ENCODE measurements around the gene EPHA6. TPM values are rescaled to one million over a fixed set of nuclear protein-coding genes. Genes with fewer than 3 reads are reported as not detected.
A peak's percentile ranks its signal among the peaks of the same experiment; 100 is the strongest.

EPHA6 gene
- not detected for total RNA-seq

GRCh38 chr3:96813820-96814650 is at the start of gene EPHA6:
EPHA6 (plus strand) TSS chr3:96814594.
- DNase-seq = peak in 1 of 2 donors; percentile 9
- in situ Hi-C loops (cut with MboI; ENCODE audit: low sequenced_read_pairs in 4 of 4) = no loop called here
- peak; percentile 41 to 42 for ATAC-seq
- Histone ChIP-seq H3K27me3 (peaks cover 26 to 59% (median 42%) of the 10 kb centered on the region in 3 donors), H3K4me3 (peak within 1 kb of the TSS; percentile 42 to 49 (median 47)), H3K36me3 (no peaks in the 10 kb centered on the region), H3K9me3 (no peaks in the 10 kb centered on the region), H3K27ac (no peak within 1 kb of the TSS), H3K4me1 (peaks cover 5 to 21% of the 10 kb centered on the region in 2 donors)
- no peak for TF ChIP-seq CTCF (IDR thresholded peaks at IDR 0.05 in 4 of 5, conservative IDR thresholded peaks at IDR 0.05 in 1 of 5)
- no peak for TF ChIP-seq POLR2A (IDR thresholded peaks at IDR 0.05)
- intact Hi-C loops (cut with DNase I; ENCODE audit: low total_unique reads) = no loop called here

GRCh38 chr3:96776818-96777217 is 37.6 kb upstream of the EPHA6 start:
- Histone ChIP-seq H3K36me3 (no peaks in the 10 kb centered on the region), H3K27ac (no peak overlapping the region), H3K4me3 (no peak overlapping the region), H3K9me3 (no peaks in the 10 kb centered on the region), H3K27me3 (no peaks in the 10 kb centered on the region), H3K4me1 (no peaks in the 10 kb centered on the region)
- ATAC-seq (no peak), DNase-seq (no peak)
- no peak for TF ChIP-seq POLR2A (IDR thresholded peaks at IDR 0.05)
- TF ChIP-seq CTCF (IDR thresholded peaks at IDR 0.05 in 4 of 5, conservative IDR thresholded peaks at IDR 0.05 in 1 of 5) = no peak
- intact Hi-C loops (cut with DNase I; ENCODE audit: low total_unique reads) (no loop called here), in situ Hi-C loops (cut with MboI; ENCODE audit: low sequenced_read_pairs in 4 of 4) (no loop called here)

GRCh38 chr3:96779810-96780209 is 34.6 kb upstream of the EPHA6 start:
- in situ Hi-C loops (cut with MboI; ENCODE audit: low sequenced_read_pairs in 4 of 4) = no loop called here

GRCh38 chr3:96796101-96796500 is 18.3 kb upstream of the EPHA6 start:
- intact Hi-C loops (cut with DNase I; ENCODE audit: low total_unique reads) (no loop called here), in situ Hi-C loops (cut with MboI; ENCODE audit: low sequenced_read_pairs in 4 of 4) (no loop called here)
- H3K27ac ChIP-seq = no peak overlapping the region
- H3K27me3 ChIP-seq = no peaks in the 10 kb centered on the region
- H3K9me3 ChIP-seq = no peaks in the 10 kb centered on the region
- H3K36me3 ChIP-seq = no peaks in the 10 kb centered on the region
- no peak for ATAC-seq
- no peak overlapping the region for H3K4me3 ChIP-seq
- DNase-seq = no peak
- no peaks in the 10 kb centered on the region for H3K4me1 ChIP-seq
- TF ChIP-seq POLR2A (IDR thresholded peaks at IDR 0.05) = no peak
- no peak for TF ChIP-seq CTCF (IDR thresholded peaks at IDR 0.05 in 4 of 5, conservative IDR thresholded peaks at IDR 0.05 in 1 of 5)

More at GRCh38 chr3:96779810-96780209, 34.6 kb upstream of the EPHA6 start:
- Histone ChIP-seq H3K27me3 (no peaks in the 10 kb centered on the region), H3K4me1 (no peaks in the 10 kb centered on the region), H3K4me3 (no peak overlapping the region), H3K27ac (no peak overlapping the region), H3K9me3 (no peaks in the 10 kb centered on the region), H3K36me3 (no peaks in the 10 kb centered on the region)
- intact Hi-C loops (cut with DNase I; ENCODE audit: low total_unique reads) = no loop called here
- DNase-seq = no peak
- no peak for TF ChIP-seq POLR2A (IDR thresholded peaks at IDR 0.05)
- no peak for ATAC-seq

GRCh38 chr3:96803870-96804269 is 10.5 kb upstream of the EPHA6 start:
- no peak for TF ChIP-seq CTCF (IDR thresholded peaks at IDR 0.05 in 4 of 5, conservative IDR thresholded peaks at IDR 0.05 in 1 of 5)
- no peak for TF ChIP-seq POLR2A (IDR thresholded peaks at IDR 0.05)
- Histone ChIP-seq H3K27ac (no peak overlapping the region), H3K9me3 (no peaks in the 10 kb centered on the region), H3K36me3 (no peaks in the 10 kb centered on the region), H3K27me3 (no peaks in the 10 kb centered on the region), H3K4me3 (no peak overlapping the region), H3K4me1 (no peaks in the 10 kb centered on the region)
- DNase-seq (no peak), ATAC-seq (no peak)
- in situ Hi-C loops (cut with MboI; ENCODE audit: low sequenced_read_pairs in 4 of 4) = no loop called here
- intact Hi-C loops (cut with DNase I; ENCODE audit: low total_unique reads) = no loop called here

Data from gastrocnemius medialis (tissue), 4 donors.